SK-N-SH treated with all-trans-retinoic acid at 6 μM for 48 hours (cell line): ENCODE data around the gene PCDH12.
A peak's percentile ranks its signal among the peaks of the same experiment; 100 is the strongest.

Experiments
- ATAC-seq: fragments of 200-7000 bp; cut with Tn5 transposase; 3 replicates; pipeline ENCODE4 v1.9.1; 2020; ENCODE audit warnings: mild to moderate bottlenecking, moderate library complexity
- ARNTL ChIP-seq: fragments of 450-650 bp; formaldehyde crosslinking; IDR thresholded peaks from 2 replicates; pipeline ENCODE4 v1.5.0; 2020; ENCODE audit warnings: low read depth, mild to moderate bottlenecking, moderate library complexity, borderline replicate concordance
- CREB5 ChIP-seq: fragments of 250-450 bp; sonication (Bioruptor Pico); IDR thresholded peaks from 2 replicates; pipeline ENCODE4 v1.5.1; 2020; ENCODE audit warnings: low read depth, mild to moderate bottlenecking, moderate library complexity
- CSDC2 ChIP-seq: fragments of 250-450 bp; sonication (Bioruptor Pico); IDR thresholded peaks from 2 replicates; pipeline ENCODE4 v1.5.0; 2020; ENCODE audit warnings: mild to moderate bottlenecking, moderate library complexity
- CSRNP3 ChIP-seq: fragments of 250-450 bp; sonication (Bioruptor Pico); IDR thresholded peaks from 2 replicates; pipeline ENCODE4 v1.5.1; 2021; ENCODE audit warnings: mild to moderate bottlenecking, moderate library complexity
- ESRRG ChIP-seq: fragments of 250-450 bp; sonication (Bioruptor Pico); IDR thresholded peaks from 2 replicates; pipeline ENCODE4 v1.6.1; 2021; ENCODE audit warnings: mild to moderate bottlenecking
- GLIS3 ChIP-seq: fragments of 250-450 bp; sonication (Bioruptor Pico); IDR thresholded peaks from 2 replicates; pipeline ENCODE4 v1.5.0; 2020; ENCODE audit warnings: mild to moderate bottlenecking, moderate library complexity
- ISL1 ChIP-seq: fragments of 250-450 bp; sonication (Bioruptor Pico); IDR thresholded peaks from 2 replicates; pipeline ENCODE4 v2.1.2; 2022; ENCODE audit warnings: mild to moderate bottlenecking, moderate library complexity
- OSR1 ChIP-seq: fragments of 250-450 bp; sonication (Bioruptor Pico); IDR thresholded peaks from 2 replicates; pipeline ENCODE4 v1.8.0; 2022; ENCODE audit warnings: moderate library complexity, mild to moderate bottlenecking, inconsistent platforms
- POU6F1 ChIP-seq: fragments of 250-450 bp; sonication (Bioruptor Pico); IDR thresholded peaks from 2 replicates; pipeline ENCODE4 v1.8.0; 2021; ENCODE audit warnings: low read depth, mild to moderate bottlenecking, moderate library complexity, borderline replicate concordance
- PPARA ChIP-seq: fragments of 250-450 bp; sonication (Bioruptor Pico); IDR thresholded peaks from 2 replicates; pipeline ENCODE4 v1.5.0; 2020; ENCODE audit warnings: mild to moderate bottlenecking, borderline replicate concordance
- RARB ChIP-seq: fragments of 250-450 bp; sonication (Bioruptor Pico); IDR thresholded peaks from 2 replicates; pipeline ENCODE4 v1.8.0; 2021; ENCODE audit warnings: mild to moderate bottlenecking, moderate library complexity
- SNAI2 ChIP-seq: fragments of 250-450 bp; sonication (Bioruptor Pico); IDR thresholded peaks from 2 replicates; pipeline ENCODE4 v1.5.0; 2020; ENCODE audit warnings: mild to moderate bottlenecking, moderate library complexity
- TCF4 ChIP-seq: fragments of 250-450 bp; sonication (Bioruptor Pico); IDR thresholded peaks from 2 replicates; pipeline ENCODE4 v1.8.0; 2021; ENCODE audit warnings: mild to moderate bottlenecking, moderate library complexity, borderline replicate concordance
- TOX ChIP-seq: fragments of 250-450 bp; sonication (Bioruptor Pico); IDR thresholded peaks from 2 replicates; pipeline ENCODE4 v1.8.0; 2021; ENCODE audit warnings: mild to moderate bottlenecking, moderate library complexity, borderline replicate concordance
- TSHZ2 ChIP-seq: fragments of 250-450 bp; sonication (Bioruptor Pico); IDR thresholded peaks from 2 replicates; pipeline ENCODE4 v1.5.0; 2020; ENCODE audit warnings: mild to moderate bottlenecking, moderate library complexity
- ZC3H10 ChIP-seq: fragments of 250-450 bp; sonication (Bioruptor Pico); IDR thresholded peaks from 2 replicates; pipeline ENCODE4 v1.5.1; 2021; ENCODE audit warnings: mild to moderate bottlenecking, moderate library complexity
- ZFP3 ChIP-seq: fragments of 250-450 bp; sonication (Bioruptor Pico); IDR thresholded peaks from 2 replicates; pipeline ENCODE4 v1.5.0; 2020; ENCODE audit warnings: mild to moderate bottlenecking, moderate library complexity
- ZNF565 ChIP-seq: fragments of 450-650 bp; formaldehyde crosslinking; conservative IDR thresholded peaks from 2 replicates; pipeline ENCODE4 v1.5.0; 2020; ENCODE audit warnings: low read depth, mild to moderate bottlenecking, moderate library complexity
- ZNF70 ChIP-seq: fragments of 450-650 bp; formaldehyde crosslinking; IDR thresholded peaks from 2 replicates; pipeline ENCODE4 v1.5.0; 2020; ENCODE audit warnings: mild to moderate bottlenecking, moderate library complexity
- ZNF8 ChIP-seq: fragments of 450-650 bp; formaldehyde crosslinking; IDR thresholded peaks from 2 replicates; pipeline ENCODE4 v1.5.0; 2020; ENCODE audit warnings: mild to moderate bottlenecking, moderate library complexity
- TF ChIP-seq, protein P1 (sequence below): fragments of 250-450 bp; sonication (Bioruptor Pico); IDR thresholded peaks from 2 replicates; pipeline ENCODE4 v1.8.0; 2020; ENCODE audit warnings: mild to moderate bottlenecking, moderate library complexity, borderline replicate concordance

The PCDH12 gene

GRCh38 chr5:141958113-141958512, at the start of gene PCDH12:
TSS of gene PCDH12 (minus strand) at chr5:141958202. CDS start at chr5:141957851, 351 bp downstream.
- ATAC-seq = 0 out of 3 replicates have a peak, but pooled peaks have one; percentile 6
- TF ChIP-seq PPARA = no peak

DNA sequence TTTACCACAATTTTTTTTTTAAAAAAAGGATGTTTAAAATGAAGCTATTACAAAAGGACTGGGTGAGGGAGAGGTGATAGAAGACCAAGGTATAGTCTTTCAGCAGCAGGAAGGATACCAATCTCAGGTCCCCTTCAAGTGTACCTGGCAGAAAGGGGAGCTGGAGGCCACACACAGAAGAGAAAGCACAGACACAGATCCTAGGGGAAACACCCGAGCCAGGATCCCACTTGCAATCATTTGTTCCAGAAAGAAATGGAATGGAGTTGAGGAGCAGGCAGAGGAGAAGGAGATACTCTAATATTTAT, 49.2 kb upstream of the PCDH12 start:
- no peak for ATAC-seq

GRCh38 chr5:142006363-142007236, 48.6 kb upstream of the PCDH12 start:
- no peak; the same call in 2 of the 3 replicates for ATAC-seq
- TF ChIP-seq TOX (no peak), GLIS3 (no peak), CREB5 (CRISPR knock-in tag) (no peak), RARB (CRISPR knock-in tag) (no peak), TSHZ2 (CRISPR knock-in tag) (no peak), ZC3H10 (no peak), CSRNP3 (CRISPR knock-in tag) (no peak), ARNTL (no peak), CSDC2 (CRISPR knock-in tag) (no peak), POU6F1 (CRISPR knock-in tag) (no peak), ZNF70 (CRISPR knock-in tag) (no peak), TCF4 (CRISPR knock-in tag) (no peak), ZNF8 (CRISPR knock-in tag) (no peak), ESRRG (CRISPR knock-in tag) (no peak), OSR1 (no peak), ZNF565 (CRISPR knock-in tag) (no peak)
- TF ChIP-seq, protein P1, sequence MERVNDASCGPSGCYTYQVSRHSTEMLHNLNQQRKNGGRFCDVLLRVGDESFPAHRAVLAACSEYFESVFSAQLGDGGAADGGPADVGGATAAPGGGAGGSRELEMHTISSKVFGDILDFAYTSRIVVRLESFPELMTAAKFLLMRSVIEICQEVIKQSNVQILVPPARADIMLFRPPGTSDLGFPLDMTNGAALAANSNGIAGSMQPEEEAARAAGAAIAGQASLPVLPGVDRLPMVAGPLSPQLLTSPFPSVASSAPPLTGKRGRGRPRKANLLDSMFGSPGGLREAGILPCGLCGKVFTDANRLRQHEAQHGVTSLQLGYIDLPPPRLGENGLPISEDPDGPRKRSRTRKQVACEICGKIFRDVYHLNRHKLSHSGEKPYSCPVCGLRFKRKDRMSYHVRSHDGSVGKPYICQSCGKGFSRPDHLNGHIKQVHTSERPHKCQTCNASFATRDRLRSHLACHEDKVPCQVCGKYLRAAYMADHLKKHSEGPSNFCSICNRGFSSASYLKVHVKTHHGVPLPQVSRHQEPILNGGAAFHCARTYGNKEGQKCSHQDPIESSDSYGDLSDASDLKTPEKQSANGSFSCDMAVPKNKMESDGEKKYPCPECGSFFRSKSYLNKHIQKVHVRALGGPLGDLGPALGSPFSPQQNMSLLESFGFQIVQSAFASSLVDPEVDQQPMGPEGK (CRISPR knock-in tag) = no peak

More for the DNA sequence above, 49.2 kb upstream of the PCDH12 start:
- no peak for TF ChIP-seq PPARA
- TF ChIP-seq ZNF70 (CRISPR knock-in tag) = no peak
- TF ChIP-seq ISL1 (CRISPR knock-in tag) = no peak
- TF ChIP-seq CSRNP3 (CRISPR knock-in tag) = no peak
- no peak for TF ChIP-seq TOX
- no peak for TF ChIP-seq ESRRG (CRISPR knock-in tag)
- no peak for TF ChIP-seq RARB (CRISPR knock-in tag)
- TF ChIP-seq ZNF565 (CRISPR knock-in tag) = no peak
- TF ChIP-seq SNAI2 = no peak
- no peak for TF ChIP-seq ZNF8 (CRISPR knock-in tag)
- no peak for TF ChIP-seq GLIS3
- TF ChIP-seq ZFP3 (CRISPR knock-in tag) = no peak
- no peak for TF ChIP-seq ZC3H10
